H1 (cell line): ENCODE measurements around the gene MAP2K2. TPM values are rescaled to one million over a fixed set of nuclear protein-coding genes. Genes with fewer than 3 reads are reported as not detected.

Source experiments
- CTCF ChIA-PET: fragments of 300-600 bp; sonication (Branson Sonifier 250); formaldehyde crosslinking; loops from one replicate; lab custom pipeline; 2021; ENCODE audit not compliant: partially characterized antibody; lab: Charles Lee
- POLR2A ChIA-PET: fragments of 300-600 bp; sonication (Branson Sonifier 250); formaldehyde crosslinking; loops from one replicate; lab custom pipeline; 2021; ENCODE audit warnings: inconsistent platforms; ENCODE audit not compliant: partially characterized antibody; lab: Charles Lee
- DNase-seq, 2 experiments: peaks; one replicate each; pipeline versions ENCODE4 v3.0.0 to v3.0.0-alpha.2; 2010 to 2022; ENCODE audit warnings: low spot score in 2 of 2, low read depth in 1 of 2, mixed read lengths in 1 of 2
- FAIRE-seq: peaks from 2 replicates; lab custom pipeline; 2011; peaks lifted over from hg19 to GRCh38; lab: Jason Lieb, UNC
- H2AFZ ChIP-seq: 2 replicates; pipeline ENCODE4 v1.8.1; 2012; ENCODE audit warnings: low read length, inconsistent platforms
- H2AK5ac ChIP-seq: 2 replicates; pipeline ENCODE4 v1.6.1; 2013; ENCODE audit warnings: low read depth, low read length
- H2BK120ac ChIP-seq: replicated peaks from 2 replicates; pipeline ENCODE3; 2013; ENCODE audit warnings: low read depth, low read length, inconsistent platforms
- H2BK12ac ChIP-seq: 2 replicates; pipeline ENCODE4 v1.6.1; 2013; ENCODE audit warnings: low read depth, low read length
- H2BK15ac ChIP-seq: 2 replicates; pipeline ENCODE4 v1.6.1; 2013; ENCODE audit warnings: low read length
- H2BK20ac ChIP-seq: 2 replicates; pipeline ENCODE4 v1.6.1; 2013; ENCODE audit warnings: low read length
- H2BK5ac ChIP-seq: 2 replicates; pipeline ENCODE4 v1.6.1; 2013; ENCODE audit warnings: low read depth, low read length
- H3K14ac ChIP-seq: 2 replicates; pipeline ENCODE4 v1.6.1; 2013; ENCODE audit warnings: inconsistent platforms; ENCODE audit not compliant: insufficient read length
- H3K18ac ChIP-seq: 2 replicates; pipeline ENCODE4 v1.6.1; 2013; ENCODE audit warnings: low read length; ENCODE audit errors: extremely low read depth
- H3K23ac ChIP-seq: 2 replicates; pipeline ENCODE4 v1.6.1; 2013; ENCODE audit warnings: inconsistent platforms; ENCODE audit not compliant: insufficient read length
- H3K23me2 ChIP-seq: 2 replicates; pipeline ENCODE4 v1.6.1; 2013; ENCODE audit warnings: low read depth, low read length
- H3K27ac ChIP-seq: 2 replicates; pipeline ENCODE4 v1.6.1; 2011; ENCODE audit warnings: low read depth, low read length, inconsistent platforms
- H3K27me3 ChIP-seq, 4 experiments: replicated peaks in 1 of 4; 1 replicate in 1 of 4; 2 replicates in 3 of 4; pipeline versions ENCODE4 v1.6.1 to v1.8.1; 2011 to 2013; ENCODE audit warnings: low read length in 3 of 4, mild to moderate bottlenecking in 3 of 4, inconsistent platforms in 2 of 4, mixed read lengths in 2 of 4, moderate library complexity in 1 of 4; ENCODE audit not compliant: control insufficient read depth in 3 of 4, insufficient read depth in 3 of 4; ENCODE audit errors: extremely low read depth in 1 of 4
- H3K36me3 ChIP-seq, 4 experiments: 2 replicates each; pipeline versions ENCODE4 v1.6.1 to v1.8.1; 2011 to 2013; ENCODE audit warnings: mild to moderate bottlenecking in 4 of 4, low read length in 3 of 4, moderate library complexity in 2 of 4, control low read depth in 1 of 4, inconsistent platforms in 1 of 4; ENCODE audit not compliant: insufficient read depth in 4 of 4, control insufficient read depth in 2 of 4
- H3K4ac ChIP-seq: replicated peaks from 2 replicates; pipeline ENCODE3; 2013; ENCODE audit warnings: low read length, low read depth, mixed read lengths, inconsistent platforms; ENCODE audit not compliant: insufficient read length
- H3K4me1 ChIP-seq, 4 experiments: replicated peaks in 1 of 4; 1 replicate in 1 of 4; 2 replicates in 3 of 4; pipeline versions ENCODE4 v1.6.1 to v1.8.1; 2011 to 2013; ENCODE audit warnings: low read length in 3 of 4, inconsistent platforms in 2 of 4, mixed read lengths in 1 of 4; ENCODE audit not compliant: insufficient read depth in 4 of 4, control insufficient read depth in 3 of 4
- H3K4me2 ChIP-seq, 2 experiments: 2 replicates each; pipeline versions ENCODE4 v1.6.1 to v1.8.1; 2011 to 2013; ENCODE audit warnings: low read depth in 2 of 2, low read length in 2 of 2, control low read depth in 1 of 2, inconsistent platforms in 1 of 2, mild to moderate bottlenecking in 1 of 2; ENCODE audit not compliant: insufficient read depth in 1 of 2
- H3K4me3 ChIP-seq, 4 experiments: fragments of 200-600, 300-600 bp in 1 of 4; sonication (generic), shearing (Covaris generic), sonication (Bioruptor Twin) in 1 of 4; 2 replicates each; pipeline versions ENCODE4 v1.5.1 to v1.8.1; 2011 to 2016; ENCODE audit warnings: low read length in 4 of 4, low read depth in 3 of 4, control low read depth in 2 of 4, inconsistent platforms in 2 of 4, mild to moderate bottlenecking in 2 of 4, mixed read lengths in 1 of 4, moderate library complexity in 1 of 4; ENCODE audit not compliant: insufficient read depth in 2 of 4; ENCODE audit errors: extremely low read depth in 1 of 4
- H3K56ac ChIP-seq: replicated peaks from 2 replicates; pipeline ENCODE3; 2013; ENCODE audit warnings: low read depth, mild to moderate bottlenecking, mixed read lengths, low read length, inconsistent platforms; ENCODE audit not compliant: insufficient read length
- H3K79me1 ChIP-seq: 2 replicates; pipeline ENCODE4 v1.6.1; 2013; ENCODE audit warnings: low read depth, low read length, control low read depth
- H3K79me2 ChIP-seq, 2 experiments: 2 replicates each; pipeline versions ENCODE4 v1.6.1 to v1.8.1; 2012 to 2013; ENCODE audit warnings: low read length in 2 of 2, mild to moderate bottlenecking in 2 of 2, inconsistent platforms in 1 of 2; ENCODE audit not compliant: insufficient read depth in 2 of 2, control insufficient read depth in 1 of 2
- H3K9ac ChIP-seq, 4 experiments: replicated peaks in 1 of 4; 1 replicate in 1 of 4; 2 replicates in 3 of 4; pipeline versions ENCODE4 v1.6.1 to v1.8.1; 2011 to 2013; ENCODE audit warnings: low read depth in 3 of 4, low read length in 3 of 4, control low read depth in 2 of 4, mild to moderate bottlenecking in 2 of 4, moderate library complexity in 2 of 4, inconsistent platforms in 1 of 4; ENCODE audit errors: extremely low read depth in 1 of 4
- H3K9me3 ChIP-seq, 2 experiments: 2 replicates each; pipeline versions ENCODE4 v1.6.1 to v1.8.1; 2012 to 2013; ENCODE audit warnings: mild to moderate bottlenecking in 2 of 2, moderate library complexity in 2 of 2, control low read depth in 1 of 2, inconsistent platforms in 1 of 2, low read depth in 1 of 2, low read length in 1 of 2, mixed read lengths in 1 of 2; ENCODE audit not compliant: insufficient read depth in 2 of 2
- H4K20me1 ChIP-seq, 2 experiments: replicated peaks in 1 of 2; 2 replicates each; pipeline versions ENCODE3 to v1.8.1; 2011 to 2013; ENCODE audit warnings: inconsistent platforms in 2 of 2, low read length in 2 of 2, mild to moderate bottlenecking in 1 of 2; ENCODE audit not compliant: insufficient read depth in 2 of 2, control insufficient read depth in 1 of 2
- H4K5ac ChIP-seq: 2 replicates; pipeline ENCODE4 v1.6.1; 2013; ENCODE audit warnings: low read length, low read depth, mixed read lengths, inconsistent platforms; ENCODE audit not compliant: insufficient read length
- H4K8ac ChIP-seq: 2 replicates; pipeline ENCODE4 v1.8.0; 2013; ENCODE audit warnings: mild to moderate bottlenecking, moderate library complexity, low read length, inconsistent platforms; ENCODE audit not compliant: insufficient read depth; ENCODE audit errors: extremely low read depth
- H4K91ac ChIP-seq: replicated peaks from 2 replicates; pipeline ENCODE3; 2013; ENCODE audit warnings: low read length, mixed read lengths, inconsistent platforms; ENCODE audit not compliant: insufficient read length
- BRCA1 ChIP-seq: IDR thresholded peaks from 2 replicates; pipeline ENCODE4 v1.6.1; 2012; ENCODE audit warnings: low read depth, low read length, improper control_type of control experiment
- CBX5 ChIP-seq: fragments of 300-800, 300-1000 bp; sonication (generic); IDR thresholded peaks from 2 replicates; pipeline ENCODE4 v1.7.1; 2016; ENCODE audit warnings: antibody characterized with exemption, low read length, low read depth
- CHD2 ChIP-seq: IDR thresholded peaks from 2 replicates; pipeline ENCODE4 v1.6.1; 2012; ENCODE audit warnings: low read length, improper control_type of control experiment
- KDM4A ChIP-seq: IDR thresholded peaks from one replicate; pipeline ENCODE4 v1.7.1; 2012; ENCODE audit warnings: low read depth, mild to moderate bottlenecking, moderate library complexity, low read length, inconsistent platforms; ENCODE audit not compliant: severe bottlenecking
- MAFK ChIP-seq: IDR thresholded peaks from 2 replicates; pipeline ENCODE4 v1.6.1; 2012; ENCODE audit warnings: low read depth, mild to moderate bottlenecking, improper control_type of control experiment, low read length
- POLR2A ChIP-seq, 2 experiments: IDR thresholded peaks; 1 replicate in 1 of 2; 2 replicates in 1 of 2; pipeline ENCODE4 v1.6.1; 2011; ENCODE audit warnings: low read depth in 2 of 2, low read length in 2 of 2, mild to moderate bottlenecking in 2 of 2; ENCODE audit errors: control extremely low read depth in 1 of 2
- SIRT6 ChIP-seq: IDR thresholded peaks from one replicate; pipeline ENCODE4 v1.7.1; 2012; ENCODE audit warnings: low read length, inconsistent platforms
- SIX5 ChIP-seq: IDR thresholded peaks from 2 replicates; pipeline ENCODE4 v1.6.1; 2011; ENCODE audit warnings: mild to moderate bottlenecking, low read depth, low read length
- TAF1 ChIP-seq: IDR thresholded peaks from 2 replicates; pipeline ENCODE4 v1.6.1; 2011; ENCODE audit warnings: mild to moderate bottlenecking, low read depth, low read length
- WGBS, 2 experiments: shearing (Covaris generic) in 1 of 2; methylation state at CpG; one replicate each; pipeline versions ENCODE4 v1.1.6 to v1.1.7; 2013 to 2015; ENCODE audit warnings: low lambda C conversion rate in 2 of 2, mixed read lengths in 2 of 2, inconsistent platforms in 1 of 2, low coverage in 1 of 2, missing lambda C conversion rate in 1 of 2; ENCODE audit not compliant: insufficient replicate concordance in 2 of 2, insufficient coverage in 1 of 2, insufficient read length in 1 of 2; ENCODE audit errors: extremely low coverage in 1 of 2, missing lambda C conversion rate in 1 of 2; 5-methylcytosine and 5-hydroxymethylcytosine counted together
- polyA plus RNA-seq, 7 experiments: library from polyadenylated mRNA; depleted of rRNA in 3 of 7; stranded (reverse) in 5 of 7; unstranded in 2 of 7; fragments of >200 nt in 5 of 7; fragments of 200-250 nt in 2 of 7; gene quantifications; 1 replicate in 5 of 7; 2 replicates in 1 of 7; 4 replicates in 1 of 7; pipeline versions ENCODE4 v1.2.1 to v1.2.3, GENCODE V29; 2011 to 2013; ENCODE audit warnings: missing spikeins in 2 of 7, mixed read lengths in 2 of 7
- total RNA-seq: library from RNA; stranded (reverse); fragmentation: NEBNext Ultra II Directional; extraction: Animal tissue kit (Norgen Biotek cat#: 25700); gene quantifications from 2 replicates; pipeline ENCODE4 v1.2.1, GENCODE V29; 2021

MAP2K2 gene
- total and polyA plus RNA-seq, 2 of the 8 experiments (the other 6 are each of a cell fraction or from before 2014, with no cell fraction given) = 111 to 162 TPM

DNA sequence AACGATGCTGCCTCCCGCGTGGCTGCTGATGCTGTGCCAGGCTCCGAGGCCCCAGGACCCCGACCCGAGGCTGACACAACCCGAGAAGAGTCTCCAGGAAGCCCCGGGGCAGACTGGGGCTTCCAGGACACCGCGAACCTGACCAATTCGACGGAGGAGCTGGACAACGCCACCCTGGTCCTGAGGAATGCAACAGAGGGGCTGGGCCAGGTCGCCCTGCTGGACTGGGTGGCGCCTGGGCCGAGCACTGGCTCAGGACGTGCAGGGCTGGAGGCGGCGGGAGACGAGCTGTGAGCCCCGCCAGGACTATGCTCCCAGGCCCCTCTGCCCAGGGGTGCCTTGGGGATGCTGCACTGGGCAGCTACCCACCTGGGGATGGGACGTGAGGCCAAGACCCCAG, 47.8 kb upstream of the MAP2K2 start:
- Histone ChIP-seq H3K36me3 (no peaks in the 10 kb centered on the region), H2BK20ac (no peak overlapping the region), H3K4me2 (no peak overlapping the region), H4K5ac (no peak overlapping the region), H3K79me2 (no peaks in the 10 kb centered on the region), H3K27ac (no peak overlapping the region), H3K4me3 (no peak overlapping the region), H3K18ac (no peak overlapping the region), H2BK120ac (no peak overlapping the region), H3K56ac (no peak overlapping the region), H2BK5ac (no peak overlapping the region), H3K4me1 (peaks cover 0 to 2% (median 0%) of the 10 kb centered on the region in 4 experiments; a peak in 1 of 7 replicates), H2BK15ac (no peak overlapping the region), H3K9ac (no peak overlapping the region), H3K4ac (no peak overlapping the region), H4K91ac (no peak overlapping the region), H3K27me3 (peaks cover 0 to 19% (median 6%) of the 10 kb centered on the region in 4 experiments; a peak in 6 of 7 replicates), H2BK12ac (no peak overlapping the region), H2AFZ (no peak overlapping the region), H3K23me2 (peaks cover 1% of the 10 kb centered on the region; the same call in 1 of the 2 replicates), H3K79me1 (no peaks in the 10 kb centered on the region), H3K23ac (no peak overlapping the region), H2AK5ac (no peak overlapping the region), H3K9me3 (no peaks in the 10 kb centered on the region), H3K14ac (no peak overlapping the region), H4K20me1 (peaks cover 0 to 6% of the 10 kb centered on the region in 2 experiments), H4K8ac (no peak overlapping the region)
- no peak for TF ChIP-seq KDM4A
- no peak for TF ChIP-seq TAF1
- no peak for TF ChIP-seq MAFK
- TF ChIP-seq BRCA1 = no peak
- TF ChIP-seq SIRT6 = no peak
- no peak for TF ChIP-seq CBX5
- TF ChIP-seq POLR2A (IDR thresholded peaks at IDR 0.05; ENCODE audit: control extremely low read depth in 1 of 2, low read depth in 2 of 2, low read length in 2 of 2) = no peak
- no peak for TF ChIP-seq SIX5
- no peak for TF ChIP-seq CHD2
- ChIA-PET CTCF (interaction anchor here (0.5 to 8.4 kb wide), 3 partner anchors 9 to 30 kb away, joined by 3 to 91 read pairs (median 3); partner anchors contain the start of gene CREB3L3), POLR2A (interaction anchor here (1.3 kb wide), 1 partner anchor 191 kb away, joined by 3 read pairs; no protein-coding TSS in a partner anchor)
- DNase-seq = no peak
- 77% methylated on average over 22 of the region's 22 CpGs; no CpG with 5 or more reads in 1 of the 2 experiments for WGBS, 2 experiments
- no peak for FAIRE-seq
